Keratinocyte (primary cell): ENCODE data around the gene KLHL1.

Source experiments
- CTCF ChIP-seq, 3 experiments: IDR thresholded peaks in 1 of 3; conservative IDR thresholded peaks in 1 of 3; optimal IDR thresholded peaks in 1 of 3; 2 replicates in 2 of 3; 3 replicates in 1 of 3; pipeline versions ENCODE3 to v1.5.1; 2011; ENCODE audit warnings: low read length in 3 of 3, mild to moderate bottlenecking in 3 of 3, moderate library complexity in 2 of 3, control low read depth in 1 of 3, inconsistent platforms in 1 of 3; ENCODE audit not compliant: insufficient read depth in 2 of 3; ENCODE audit errors: extremely low read depth in 1 of 3
- EZH2 ChIP-seq: IDR thresholded peaks from one replicate; pipeline ENCODE4 v1.6.1; 2012; ENCODE audit warnings: inconsistent platforms, mild to moderate bottlenecking, low read length, moderate library complexity

- no peak for TF ChIP-seq CTCF (optimal IDR thresholded peaks at IDR 0.05 in 1 of 3, IDR thresholded peaks at IDR 0.05 in 1 of 3, conservative IDR thresholded peaks at IDR 0.05 in 1 of 3; ENCODE audit: extremely low read depth in 1 of 3, insufficient read depth in 2 of 3, low read length in 3 of 3)
- TF ChIP-seq EZH2, result no peak
Observed at GRCh38 chr13:69706807-69707206, 401.4 kb downstream of the KLHL1 start.
